Hematopoietic multipotent progenitor cell (in vitro differentiated cells): Measurements from ENCODE around the gene AKAP11. TPM values are rescaled to one million over a fixed set of nuclear protein-coding genes. Genes with fewer than 3 reads are reported as not detected.
A peak's percentile ranks its signal among the peaks of the same experiment; 100 is the strongest.
"Not testable (repeated sequence)": the region's sequence is repeated elsewhere in the genome, so short reads cannot be mapped to it uniquely, and the experiment has no call there.

Experiments used
- DNase-seq, 3 donors: peaks; one replicate each; pipeline ENCODE4 v3.0.0-alpha.2; 2011 to 2015; ENCODE audit warnings: low read depth in 2 of 3, low spot score in 2 of 3
- total RNA-seq: library from RNA; depleted of rRNA; stranded (reverse); fragments of >200 nt; gene quantifications from one replicate; pipeline ENCODE4 v1.2.3, GENCODE V29; 2012

AKAP11 gene, protein sequence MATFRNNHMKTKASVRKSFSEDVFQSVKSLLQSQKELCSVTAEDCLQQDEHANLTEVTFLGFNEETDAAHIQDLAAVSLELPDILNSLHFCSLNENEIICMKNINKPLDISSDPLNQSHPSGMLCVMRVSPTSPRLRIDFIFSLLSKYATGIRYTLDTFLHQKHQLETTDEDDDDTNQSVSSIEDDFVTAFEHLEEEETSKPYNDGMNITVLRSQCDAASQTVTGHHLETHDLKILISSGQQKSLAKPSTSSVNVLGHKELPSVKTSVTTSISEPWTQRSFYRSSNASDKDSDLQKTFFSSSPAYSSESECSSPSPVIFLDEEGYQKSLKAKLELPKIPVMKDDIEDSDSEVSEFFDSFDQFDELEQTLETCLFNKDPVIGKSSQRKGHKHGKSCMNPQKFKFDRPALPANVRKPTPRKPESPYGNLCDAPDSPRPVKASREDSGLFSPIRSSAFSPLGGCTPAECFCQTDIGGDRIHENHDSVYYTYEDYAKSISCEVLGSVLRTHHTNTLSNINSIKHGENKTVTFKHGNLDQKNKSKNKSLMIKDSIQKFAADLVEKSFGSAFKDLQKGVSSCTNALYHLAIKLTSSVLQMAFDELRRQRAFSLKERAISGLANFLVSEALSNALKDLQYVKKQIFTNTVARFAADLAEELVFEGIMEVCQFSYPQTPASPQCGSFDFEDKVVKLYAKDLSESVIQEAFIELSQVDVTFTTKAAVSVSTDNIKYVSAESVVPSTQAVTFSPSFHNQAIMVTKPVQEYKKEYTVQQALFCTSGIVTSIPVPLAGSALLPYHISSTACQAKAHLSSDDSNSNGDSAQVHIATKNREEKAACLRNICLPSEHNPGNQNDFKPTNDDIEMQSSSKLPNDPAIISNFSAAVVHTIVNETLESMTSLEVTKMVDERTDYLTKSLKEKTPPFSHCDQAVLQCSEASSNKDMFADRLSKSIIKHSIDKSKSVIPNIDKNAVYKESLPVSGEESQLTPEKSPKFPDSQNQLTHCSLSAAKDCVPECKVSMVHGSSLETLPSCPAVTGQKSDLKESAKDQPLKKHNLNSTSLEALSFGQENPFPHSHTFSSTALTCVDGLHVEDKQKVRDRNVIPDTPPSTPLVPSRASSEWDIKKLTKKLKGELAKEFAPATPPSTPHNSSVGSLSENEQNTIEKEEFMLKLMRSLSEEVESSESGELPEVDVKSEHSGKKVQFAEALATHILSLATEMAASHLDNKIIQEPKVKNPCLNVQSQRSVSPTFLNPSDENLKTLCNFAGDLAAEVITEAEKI (N-terminal part only)
- 6.7 TPM for total RNA-seq

DNA sequence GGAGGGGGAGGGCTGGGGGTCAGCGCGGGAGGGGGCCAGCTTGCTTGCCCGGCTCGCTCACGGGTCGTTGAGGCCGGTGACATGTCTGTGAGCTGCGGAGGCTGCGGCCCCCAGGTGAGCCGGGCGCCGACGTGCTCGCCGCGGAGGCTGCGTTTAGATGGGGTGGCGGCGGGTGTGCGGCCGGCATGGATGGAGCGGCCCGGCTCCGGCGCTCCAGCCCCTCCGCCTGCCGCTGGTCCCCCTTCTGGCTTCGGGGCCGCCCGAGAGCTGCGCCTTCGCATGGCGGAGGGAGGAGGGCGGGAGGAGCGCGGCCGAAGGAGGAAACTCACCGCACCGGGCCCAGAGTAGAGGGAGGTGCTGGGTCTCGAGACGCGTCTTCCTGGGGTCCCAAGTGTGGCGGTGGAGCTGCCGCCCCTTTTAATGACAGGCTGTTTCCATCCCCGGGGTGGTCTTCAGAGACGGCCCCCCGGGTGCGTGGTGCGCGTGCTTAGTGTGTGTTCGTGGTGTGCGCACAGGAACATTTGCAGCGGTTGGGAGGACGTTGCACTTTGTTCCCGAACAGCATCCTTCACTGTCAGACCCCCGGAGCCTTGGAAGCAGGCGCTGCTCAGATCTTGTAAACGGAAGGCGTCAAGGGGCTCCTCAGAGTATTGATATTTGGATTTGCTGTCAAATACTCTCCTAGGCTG is at the start of gene AKAP11:
TSS of gene AKAP11 (plus strand) at position 38 of the 689 bp plus-strand sequence. CDS start 14,197 bp downstream, outside the sequence.
- DNase-seq = peak; percentile 24 to 72 (median 67)

- DNase-seq = no peak
These were observed 48.3 kb upstream of the AKAP11 start for GRCh38 chr13:42223681-42224080.

GRCh38 chr13:42225051-42225450 is 46.9 kb upstream of the AKAP11 start:
- DNase-seq = no peak

DNA sequence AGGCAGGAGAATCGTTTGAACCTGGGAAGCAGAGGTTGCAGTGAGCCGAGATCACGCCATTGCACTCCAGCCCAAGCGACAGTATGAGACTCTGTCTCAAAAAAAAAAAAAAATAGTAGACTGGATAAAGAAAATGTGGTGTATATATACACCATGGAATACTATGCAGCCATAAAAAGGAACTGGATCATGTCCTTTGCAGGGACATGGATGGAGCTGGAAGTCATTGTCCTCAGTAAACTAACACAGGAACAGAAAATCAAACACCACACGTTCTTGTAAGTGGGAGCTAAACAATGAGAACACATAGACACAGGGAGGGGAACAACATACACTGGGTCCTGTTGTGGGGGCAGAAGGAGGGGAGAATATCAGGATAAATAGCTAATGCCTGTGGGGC is 45.2 kb upstream of the AKAP11 start:
- not testable (repeated sequence) for DNase-seq

DNA sequence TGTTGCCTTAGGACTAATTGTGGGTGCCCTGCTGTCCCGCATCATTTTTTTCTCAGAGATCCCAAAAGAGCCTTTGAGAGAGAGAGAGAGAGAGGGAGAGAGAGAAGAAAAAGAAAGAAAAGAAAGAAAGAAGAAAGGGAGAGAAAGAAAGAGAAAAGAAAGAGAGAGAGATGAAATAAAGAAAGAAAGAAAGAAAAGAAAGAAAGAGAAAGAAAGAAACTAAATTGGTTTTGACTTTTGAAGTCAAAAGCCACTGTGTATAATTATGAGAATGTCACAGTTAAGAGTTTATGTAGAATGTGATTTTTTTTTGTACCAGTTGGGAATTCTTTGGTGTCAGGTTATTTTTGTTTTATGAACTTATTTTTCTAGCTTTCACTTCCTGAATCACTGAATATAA is 43.4 kb upstream of the AKAP11 start:
- DNase-seq = no peak

DNA sequence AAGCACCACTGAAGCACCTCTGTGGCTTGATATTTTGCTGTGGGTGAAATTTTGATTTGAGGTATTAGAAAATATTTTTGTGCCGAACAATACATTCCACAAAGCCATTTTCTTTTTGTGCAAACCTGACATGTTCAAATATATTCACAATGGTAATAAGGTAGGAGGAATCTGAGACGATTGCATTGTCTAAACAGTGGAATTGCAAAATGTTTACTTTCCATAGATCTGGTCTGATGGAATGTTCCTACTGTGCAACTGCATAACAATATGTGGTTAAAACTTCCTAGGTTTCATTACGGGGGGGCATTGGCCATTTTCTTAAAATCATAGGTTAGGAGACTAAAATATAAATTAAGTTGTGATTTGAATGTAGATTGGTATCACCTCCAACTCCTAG is 42.7 kb upstream of the AKAP11 start:
- no peak for DNase-seq

- DNase-seq = no peak
These were observed 39.3 kb upstream of the AKAP11 start for GRCh38 chr13:42232671-42233070.

DNA sequence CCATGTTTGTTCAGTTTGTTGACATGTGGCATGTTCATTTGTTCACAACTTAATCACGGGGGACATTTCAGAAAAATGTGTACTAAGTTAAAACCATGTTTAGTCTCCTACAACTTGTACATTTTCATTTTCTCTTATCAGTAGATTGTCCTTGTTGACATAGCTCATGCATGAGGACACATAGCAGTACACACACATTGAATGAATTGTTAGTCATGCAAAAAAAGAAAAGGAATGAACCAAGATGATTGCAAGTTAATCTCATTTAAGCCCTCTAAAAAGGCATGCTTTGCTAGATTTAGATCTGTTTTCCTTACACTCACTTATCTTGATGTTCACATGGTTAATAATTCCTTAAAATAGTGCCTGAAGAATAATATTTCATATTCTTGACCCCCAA is 38.2 kb upstream of the AKAP11 start:
- no peak for DNase-seq

DNA sequence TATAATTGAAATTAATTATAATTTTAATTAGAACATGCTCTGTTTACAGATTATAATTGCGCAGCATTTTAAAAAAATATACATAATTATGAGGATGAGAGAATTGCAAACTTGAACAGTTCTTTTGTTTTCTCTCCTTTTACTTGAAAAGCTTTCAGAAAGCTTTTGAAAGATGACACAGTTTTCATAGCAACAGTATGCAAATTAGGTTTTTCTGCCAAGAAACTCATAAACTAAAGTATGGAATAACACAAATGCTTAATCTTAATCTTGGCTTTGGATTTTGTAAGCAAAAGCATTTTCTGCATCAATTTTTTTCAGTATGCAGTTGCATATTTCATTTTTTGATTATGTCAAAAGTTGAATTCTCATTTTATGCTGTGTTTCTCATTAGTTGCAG is 32.8 kb upstream of the AKAP11 start:
- DNase-seq = no peak

- no peak for DNase-seq
These were observed 32.3 kb upstream of the AKAP11 start for GRCh38 chr13:42239644-42240043.

DNA sequence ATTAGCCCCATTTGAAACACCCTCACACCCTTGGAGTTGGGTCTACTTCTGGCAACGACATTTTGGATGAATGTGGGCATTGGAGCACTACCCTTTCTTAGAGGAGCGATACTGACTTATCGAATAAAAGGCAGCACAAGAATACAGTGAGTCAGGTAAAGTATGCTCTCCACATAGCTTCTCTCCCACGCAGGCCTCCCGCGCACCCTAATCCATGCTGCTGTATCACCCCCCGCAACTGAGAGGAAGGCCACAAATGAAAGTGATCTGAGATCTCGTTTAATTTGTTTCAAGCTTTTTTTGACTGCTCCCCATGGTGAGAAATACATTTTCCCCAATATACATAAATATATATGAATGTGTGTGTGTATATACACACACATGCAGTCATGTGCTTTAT is 25.4 kb upstream of the AKAP11 start:
- no peak for DNase-seq

GRCh38 chr13:42247883-42248282 is 24.1 kb upstream of the AKAP11 start:
- DNase-seq = no peak

GRCh38 chr13:42255886-42256285 is 16.1 kb upstream of the AKAP11 start:
- DNase-seq = no peak

DNA sequence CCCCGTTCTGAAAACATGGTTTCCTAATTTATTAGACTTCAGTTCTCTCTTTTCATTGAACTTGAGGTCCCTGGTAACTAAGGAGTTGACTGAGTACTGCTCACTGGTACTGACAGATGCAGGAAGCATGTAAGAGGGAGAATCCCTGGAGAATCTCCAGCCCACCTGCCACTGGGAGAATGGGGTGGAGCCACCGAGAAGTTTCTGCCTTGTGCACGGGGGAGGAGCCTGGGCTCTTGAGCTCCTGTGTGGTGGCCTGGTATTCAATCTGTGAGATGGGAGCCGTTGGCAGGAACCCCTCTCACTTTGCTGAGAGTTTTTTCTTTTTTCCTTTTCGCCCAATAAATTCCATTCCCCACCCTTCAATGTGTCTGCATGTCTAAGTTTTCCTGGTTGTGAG is 13.2 kb upstream of the AKAP11 start:
- no peak for DNase-seq

- DNase-seq = no peak
These were observed 12.4 kb upstream of the AKAP11 start for GRCh38 chr13:42259515-42259914.

GRCh38 chr13:42260903-42261654 is 10.9 kb upstream of the AKAP11 start:
- no peak for DNase-seq

GRCh38 chr13:42266473-42266872 is 5.5 kb upstream of the AKAP11 start:
- no peak for DNase-seq

GRCh38 chr13:42270160-42270856 is 1.6 kb upstream of the AKAP11 start:
- DNase-seq = no peak

- DNase-seq = no peak
These were observed 1.1 kb upstream of the AKAP11 start for GRCh38 chr13:42270857-42271215.
